ENCODE data around the gene TMEM232. TPM values are rescaled to one million over a fixed set of nuclear protein-coding genes. Genes with fewer than 3 reads are reported as not detected.

TMEM232 gene
- total and polyA plus RNA-seq, 2 experiments from 2014 or later: 1.3 to 1.9 TPM

DNA sequence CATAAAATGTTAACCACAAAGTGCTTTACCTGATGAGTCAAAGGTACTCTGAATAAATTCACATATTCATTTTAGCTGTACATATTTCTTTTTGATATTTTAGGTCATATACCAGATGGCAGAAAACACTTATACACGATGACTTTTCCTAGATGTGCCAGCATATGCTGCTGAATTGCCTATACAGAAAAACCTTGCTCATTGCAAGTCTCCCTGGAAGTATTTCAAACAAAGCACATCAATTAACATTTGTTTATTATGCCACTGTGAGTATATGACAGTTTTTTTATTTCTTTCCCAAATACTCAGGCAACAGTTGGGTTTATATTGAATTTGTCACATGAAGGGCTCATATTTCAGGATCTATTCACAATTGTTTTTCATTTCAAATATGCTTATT, 180.8 kb downstream of the TMEM232 start:
- no peaks in the 10 kb centered on the region for H3K9me3 Mint-ChIP-seq
- no peaks in the 10 kb centered on the region for H4K20me1 ChIP-seq (replicated peaks; ENCODE audit: insufficient read depth)
- no peak overlapping the region for H3K4me2 ChIP-seq
- H3K36me3 ChIP-seq (ENCODE audit: insufficient read depth): no peaks in the 10 kb centered on the region
- ATAC-seq (no peak), DNase-seq (ENCODE audit: low spot score) (no peak)
- H3K27me3 Mint-ChIP-seq (ENCODE audit: insufficient read depth, low read depth, poor library complexity): no peaks in the 10 kb centered on the region
- no peak overlapping the region for H2AFZ ChIP-seq
- no peaks in the 10 kb centered on the region for H3K27me3 ChIP-seq (ENCODE audit: insufficient read depth)
- H3K4me3 Mint-ChIP-seq: no peak overlapping the region
- H3K4me3 ChIP-seq: no peak overlapping the region
- H3K4me1 Mint-ChIP-seq: peaks cover 3% of the 10 kb centered on the region; the same call in 2 of the 3 replicates
- peaks cover 5% of the 10 kb centered on the region for H3K9me2 ChIP-seq (ENCODE audit: insufficient read depth)
- H3K79me2 ChIP-seq (replicated peaks; ENCODE audit: insufficient read depth): no peaks in the 10 kb centered on the region
- H3F3A ChIP-seq (replicated peaks; ENCODE audit: low read depth): no peaks in the 10 kb centered on the region
- H3K27ac Mint-ChIP-seq: no peak overlapping the region
- no peaks in the 10 kb centered on the region for H3K4me1 ChIP-seq (ENCODE audit: insufficient read depth)
- no peak overlapping the region for H3K27ac ChIP-seq (ENCODE audit: low read depth)
- no peaks in the 10 kb centered on the region for H3K36me3 Mint-ChIP-seq (ENCODE audit: low read depth)
- TF ChIP-seq JUNB (IDR thresholded peaks at IDR 0.05; ENCODE audit: unreplicated experiment) (no peak), EZH2phosphoT487 (IDR thresholded peaks at IDR 0.05; ENCODE audit: unreplicated experiment) (no peak), STAT1 (IDR thresholded peaks at IDR 0.05; ENCODE audit: unreplicated experiment) (no peak), REST (IDR thresholded peaks at IDR 0.05; ENCODE audit: unreplicated experiment) (no peak), EZH2 (IDR thresholded peaks at IDR 0.05; ENCODE audit: low read depth, unreplicated experiment) (no peak), NANOG (IDR thresholded peaks at IDR 0.05; ENCODE audit: borderline replicate concordance) (no peak), CTCF (conservative IDR thresholded peaks at IDR 0.05; ENCODE audit: low read depth in 2 of 2) (no peak), ZNF331 (CRISPR knock-in tag; IDR thresholded peaks at IDR 0.05; ENCODE audit: low read depth) (no peak), ZNF462 (CRISPR knock-in tag; IDR thresholded peaks at IDR 0.05) (no peak), CREB1 (CRISPR knock-in tag; IDR thresholded peaks at IDR 0.05; ENCODE audit: low read depth) (no peak), POLR2AphosphoS5 (IDR thresholded peaks at IDR 0.05; ENCODE audit: low read depth) (no peak), ZNF114 (CRISPR knock-in tag; IDR thresholded peaks at IDR 0.05) (no peak)
- TF ChIP-seq, protein P1, sequence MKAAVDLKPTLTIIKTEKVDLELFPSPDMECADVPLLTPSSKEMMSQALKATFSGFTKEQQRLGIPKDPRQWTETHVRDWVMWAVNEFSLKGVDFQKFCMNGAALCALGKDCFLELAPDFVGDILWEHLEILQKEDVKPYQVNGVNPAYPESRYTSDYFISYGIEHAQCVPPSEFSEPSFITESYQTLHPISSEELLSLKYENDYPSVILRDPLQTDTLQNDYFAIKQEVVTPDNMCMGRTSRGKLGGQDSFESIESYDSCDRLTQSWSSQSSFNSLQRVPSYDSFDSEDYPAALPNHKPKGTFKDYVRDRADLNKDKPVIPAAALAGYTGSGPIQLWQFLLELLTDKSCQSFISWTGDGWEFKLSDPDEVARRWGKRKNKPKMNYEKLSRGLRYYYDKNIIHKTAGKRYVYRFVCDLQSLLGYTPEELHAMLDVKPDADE (IDR thresholded peaks at IDR 0.05): no peak
